Glutamatergic neuron (in vitro differentiated cells): ENCODE results near the gene RELB. TPM values are rescaled to one million over a fixed set of nuclear protein-coding genes. Genes with fewer than 3 reads are reported as not detected.

ENCODE experiments used
- DNase-seq: peaks from one replicate; pipeline ENCODE4 v3.0.0; 2022
- H3K27ac Mint-ChIP-seq: one replicate; pipeline ENCODE4 v1.8.0; 2020; ENCODE audit warnings: mild to moderate bottlenecking, mixed read lengths, inconsistent platforms; ENCODE audit not compliant: unreplicated experiment
- H3K27me3 Mint-ChIP-seq: one replicate; pipeline ENCODE4 v1.8.0; 2020; ENCODE audit warnings: mild to moderate bottlenecking, moderate library complexity, mixed read lengths, inconsistent platforms; ENCODE audit not compliant: unreplicated experiment
- H3K36me3 Mint-ChIP-seq: one replicate; pipeline ENCODE4 v1.8.0; 2020; ENCODE audit warnings: mild to moderate bottlenecking, mixed read lengths, inconsistent platforms; ENCODE audit not compliant: unreplicated experiment
- H3K4me1 Mint-ChIP-seq: one replicate; pipeline ENCODE4 v1.8.0; 2020; ENCODE audit warnings: mild to moderate bottlenecking, low read depth, mixed read lengths, inconsistent platforms; ENCODE audit not compliant: unreplicated experiment
- H3K4me3 Mint-ChIP-seq: one replicate; pipeline ENCODE4 v1.8.0; 2020; ENCODE audit warnings: mild to moderate bottlenecking, mixed read lengths, inconsistent platforms; ENCODE audit not compliant: unreplicated experiment
- H3K9me3 Mint-ChIP-seq: one replicate; pipeline ENCODE4 v1.8.0; 2020; ENCODE audit warnings: mild to moderate bottlenecking, moderate library complexity, mixed read lengths, inconsistent platforms; ENCODE audit not compliant: unreplicated experiment
- total RNA-seq: library from RNA; stranded (reverse); fragmentation: NEBNext Ultra II Directional; extraction: Animal tissue kit (Norgen Biotek cat#: 25700); gene quantifications from one replicate; pipeline ENCODE4 v1.2.1, GENCODE V29; 2021; ENCODE audit not compliant: unreplicated experiment
- TF ChIP-seq, protein P1 (sequence below): fragments of 200-600 bp; sonication (generic); IDR thresholded peaks from one replicate; pipeline ENCODE4 v1.5.0; 2021; ENCODE audit not compliant: partially characterized antibody, unreplicated experiment

Gene RELB
- total RNA-seq, 1 donor from 2014 or later, result 1.2 TPM

DNA sequence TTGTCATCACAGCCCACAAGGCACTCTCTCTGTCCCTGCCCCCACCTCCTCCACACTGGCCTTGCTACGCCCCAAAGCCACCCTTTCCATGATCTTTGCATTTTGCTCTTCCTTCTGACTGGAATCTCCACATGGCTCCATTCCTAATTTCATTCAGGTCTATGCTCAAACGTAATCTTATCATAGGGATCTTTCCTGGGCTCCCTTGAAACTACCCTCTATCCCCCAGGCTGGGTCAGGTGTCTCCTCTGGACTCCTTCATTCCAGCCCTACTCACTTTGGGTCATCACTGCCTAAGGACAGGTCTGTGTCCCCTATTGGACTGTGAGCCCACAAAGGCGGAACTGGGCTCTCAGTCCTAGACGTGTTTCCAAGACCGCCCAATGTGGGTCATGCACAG is 80.9 kb downstream of the RELB start:
- Mint-ChIP-seq H3K4me3 (peak overlapping the region; percentile 70), H3K36me3 (peaks cover 5% of the 10 kb centered on the region), H3K27me3 (peaks cover 4% of the 10 kb centered on the region), H3K27ac (peak overlapping the region; percentile 64), H3K4me1 (peaks cover 6% of the 10 kb centered on the region), H3K9me3 (peaks cover 5% of the 10 kb centered on the region)
- no peak for DNase-seq
- TF ChIP-seq, protein P1, sequence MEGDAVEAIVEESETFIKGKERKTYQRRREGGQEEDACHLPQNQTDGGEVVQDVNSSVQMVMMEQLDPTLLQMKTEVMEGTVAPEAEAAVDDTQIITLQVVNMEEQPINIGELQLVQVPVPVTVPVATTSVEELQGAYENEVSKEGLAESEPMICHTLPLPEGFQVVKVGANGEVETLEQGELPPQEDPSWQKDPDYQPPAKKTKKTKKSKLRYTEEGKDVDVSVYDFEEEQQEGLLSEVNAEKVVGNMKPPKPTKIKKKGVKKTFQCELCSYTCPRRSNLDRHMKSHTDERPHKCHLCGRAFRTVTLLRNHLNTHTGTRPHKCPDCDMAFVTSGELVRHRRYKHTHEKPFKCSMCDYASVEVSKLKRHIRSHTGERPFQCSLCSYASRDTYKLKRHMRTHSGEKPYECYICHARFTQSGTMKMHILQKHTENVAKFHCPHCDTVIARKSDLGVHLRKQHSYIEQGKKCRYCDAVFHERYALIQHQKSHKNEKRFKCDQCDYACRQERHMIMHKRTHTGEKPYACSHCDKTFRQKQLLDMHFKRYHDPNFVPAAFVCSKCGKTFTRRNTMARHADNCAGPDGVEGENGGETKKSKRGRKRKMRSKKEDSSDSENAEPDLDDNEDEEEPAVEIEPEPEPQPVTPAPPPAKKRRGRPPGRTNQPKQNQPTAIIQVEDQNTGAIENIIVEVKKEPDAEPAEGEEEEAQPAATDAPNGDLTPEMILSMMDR, result no peak

DNA sequence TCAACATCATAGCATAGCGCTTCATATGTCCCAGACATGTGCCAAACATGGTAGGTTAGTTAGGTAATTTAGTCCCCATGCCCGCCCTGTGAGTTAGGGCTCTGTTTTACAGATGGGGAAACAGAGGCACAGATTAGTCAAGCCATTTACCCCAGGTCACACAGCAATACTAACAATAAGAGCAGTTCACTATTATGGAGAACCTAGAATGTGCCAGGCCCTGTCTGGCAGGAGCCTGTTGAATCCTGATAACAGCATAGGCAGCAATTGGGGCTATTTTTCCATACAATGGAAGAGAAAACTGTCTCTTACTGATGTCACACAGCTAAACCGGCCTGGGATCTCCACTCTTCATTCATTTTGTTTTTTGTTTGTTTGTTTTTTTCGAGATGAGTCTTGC is 85.2 kb downstream of the RELB start:
- Mint-ChIP-seq H3K4me3 (no peak overlapping the region), H3K36me3 (peaks cover 5% of the 10 kb centered on the region), H3K27me3 (peaks cover 3% of the 10 kb centered on the region), H3K27ac (no peak overlapping the region), H3K4me1 (peaks cover 4% of the 10 kb centered on the region), H3K9me3 (peaks cover 1% of the 10 kb centered on the region)
- no peak for DNase-seq
- TF ChIP-seq, protein P1, result no peak

DNA sequence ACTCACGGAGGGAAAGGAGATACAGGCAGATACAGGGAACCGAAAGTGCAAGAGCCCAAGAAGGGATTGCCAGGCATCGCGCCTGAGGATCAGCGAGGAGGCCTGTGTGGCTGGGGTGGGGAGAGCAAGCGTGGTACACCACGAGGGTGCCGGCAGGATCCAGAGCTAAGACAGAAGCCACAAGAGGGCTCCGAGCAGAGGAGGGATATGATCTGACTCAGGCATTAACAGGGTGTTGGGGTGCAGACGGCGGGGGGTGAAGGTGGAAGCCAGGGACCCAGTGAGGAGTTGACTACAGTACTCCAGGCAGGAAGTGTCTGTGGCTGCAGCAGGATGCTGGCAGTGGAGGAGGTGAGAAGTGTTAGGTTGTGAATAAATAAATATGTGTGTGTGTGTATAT is 86.3 kb downstream of the RELB start:
- Mint-ChIP-seq H3K27ac (peak overlapping the region; percentile 55), H3K27me3 (peaks cover 2% of the 10 kb centered on the region), H3K4me1 (peaks cover 4% of the 10 kb centered on the region), H3K36me3 (no peaks in the 10 kb centered on the region), H3K9me3 (peaks cover 6% of the 10 kb centered on the region), H3K4me3 (no peak overlapping the region)
- TF ChIP-seq, protein P1, result no peak
- no peak for DNase-seq

Other genes with a start within 250 kb of the RELB start
- gene CBLC, start 223.6 kb upstream of the RELB start, total RNA-seq, result not detected
- gene BCAM, start 192.4 kb upstream of the RELB start, total RNA-seq, result 47.1 TPM
- 108 TPM for gene NECTIN2, start 155.2 kb upstream of the RELB start, total RNA-seq
- 57.8 TPM for gene TOMM40, start 110.2 kb upstream of the RELB start, total RNA-seq
- gene APOE, start 95.7 kb upstream of the RELB start, total RNA-seq, result 65.9 TPM
- 8.3 TPM for gene APOC1, start 86.9 kb upstream of the RELB start, total RNA-seq
- gene APOC4, start 59.2 kb upstream of the RELB start, total RNA-seq, result not detected
- not detected for gene APOC2, start 55.4 kb upstream of the RELB start, total RNA-seq
- gene CLPTM1, start 46.1 kb upstream of the RELB start, total RNA-seq, result 102 TPM
- gene CLASRP, start 37.6 kb downstream of the RELB start, total RNA-seq, result 127 TPM
- gene ZNF296, start 75.0 kb downstream of the RELB start, total RNA-seq, result 6.3 TPM
- gene GEMIN7, start 77.8 kb downstream of the RELB start, total RNA-seq, result 49.1 TPM
- 49.5 TPM for gene PPP1R37, start 91.7 kb downstream of the RELB start, total RNA-seq
- 1.2 TPM for gene NKPD1, start 159.5 kb downstream of the RELB start, total RNA-seq
- gene TRAPPC6A, start 176.8 kb downstream of the RELB start, total RNA-seq, result 31.6 TPM
- 8.1 TPM for gene BLOC1S3, start 177.3 kb downstream of the RELB start, total RNA-seq
- not detected for gene EXOC3L2, start 243.9 kb downstream of the RELB start, total RNA-seq
- gene MARK4, start 249.8 kb downstream of the RELB start, total RNA-seq, result 110 TPM